Activated B cell treated with CpG ODN at 0.5 μM for 24 hours (primary cell): Measurements from ENCODE around the gene COL6A2. TPM values are rescaled to one million over a fixed set of nuclear protein-coding genes. Genes with fewer than 3 reads are reported as not detected.

Experiments used
- ATAC-seq: fragments of 200-7000 bp; cut with Tn5 transposase; one replicate; pipeline ENCODE4 v1.10.0; 2021; ENCODE audit warnings: low read depth, mild to moderate bottlenecking, moderate library complexity
- CTCF ChIA-PET: fragments of 350-600 bp; sonication (Branson Sonifier 250); formaldehyde crosslinking; loops from one replicate; lab custom pipeline; 2021; ENCODE audit warnings: antibody characterized with exemption; lab: Charles Lee
- POLR2A ChIA-PET: fragments of 350-600 bp; sonication (Branson Sonifier 250); formaldehyde crosslinking; loops from one replicate; lab custom pipeline; 2021; ENCODE audit warnings: antibody characterized with exemption; lab: Charles Lee
- DNase-seq: peaks from one replicate; pipeline ENCODE4 v3.0.0; 2022
- H3K27ac Mint-ChIP-seq: one replicate; pipeline ENCODE4 v1.8.0; 2020; ENCODE audit warnings: mixed read lengths
- H3K27me3 Mint-ChIP-seq: one replicate; pipeline ENCODE4 v1.8.0; 2021; ENCODE audit warnings: mixed read lengths
- H3K36me3 Mint-ChIP-seq: one replicate; pipeline ENCODE4 v1.8.0; 2021; ENCODE audit warnings: low read depth, mixed read lengths
- H3K4me1 Mint-ChIP-seq: one replicate; pipeline ENCODE4 v1.8.0; 2021; ENCODE audit warnings: mixed read lengths
- H3K4me3 Mint-ChIP-seq: one replicate; pipeline ENCODE4 v1.8.0; 2020; ENCODE audit warnings: mild to moderate bottlenecking, mixed read lengths
- H3K9me3 Mint-ChIP-seq: one replicate; pipeline ENCODE4 v1.8.0; 2020; ENCODE audit warnings: mixed read lengths
- CTCF ChIP-seq: fragments of 200-600 bp; IDR thresholded peaks from one replicate; pipeline ENCODE4 v1.8.0; 2022; ENCODE audit warnings: antibody characterized with exemption, mild to moderate bottlenecking
- intact Hi-C: fragments of 100-400 bp; cut with micrococcal nuclease; formaldehyde crosslinking; loops from one replicate; pipeline ENCODE4 v1.15.1; 2024
- total RNA-seq: library from RNA; stranded (reverse); gene quantifications from 2 replicates; pipeline ENCODE4 v1.2.3, GENCODE V29; 2022

The COL6A2 gene
- total RNA-seq, 1 donor from 2014 or later: 0.40 TPM

DNA sequence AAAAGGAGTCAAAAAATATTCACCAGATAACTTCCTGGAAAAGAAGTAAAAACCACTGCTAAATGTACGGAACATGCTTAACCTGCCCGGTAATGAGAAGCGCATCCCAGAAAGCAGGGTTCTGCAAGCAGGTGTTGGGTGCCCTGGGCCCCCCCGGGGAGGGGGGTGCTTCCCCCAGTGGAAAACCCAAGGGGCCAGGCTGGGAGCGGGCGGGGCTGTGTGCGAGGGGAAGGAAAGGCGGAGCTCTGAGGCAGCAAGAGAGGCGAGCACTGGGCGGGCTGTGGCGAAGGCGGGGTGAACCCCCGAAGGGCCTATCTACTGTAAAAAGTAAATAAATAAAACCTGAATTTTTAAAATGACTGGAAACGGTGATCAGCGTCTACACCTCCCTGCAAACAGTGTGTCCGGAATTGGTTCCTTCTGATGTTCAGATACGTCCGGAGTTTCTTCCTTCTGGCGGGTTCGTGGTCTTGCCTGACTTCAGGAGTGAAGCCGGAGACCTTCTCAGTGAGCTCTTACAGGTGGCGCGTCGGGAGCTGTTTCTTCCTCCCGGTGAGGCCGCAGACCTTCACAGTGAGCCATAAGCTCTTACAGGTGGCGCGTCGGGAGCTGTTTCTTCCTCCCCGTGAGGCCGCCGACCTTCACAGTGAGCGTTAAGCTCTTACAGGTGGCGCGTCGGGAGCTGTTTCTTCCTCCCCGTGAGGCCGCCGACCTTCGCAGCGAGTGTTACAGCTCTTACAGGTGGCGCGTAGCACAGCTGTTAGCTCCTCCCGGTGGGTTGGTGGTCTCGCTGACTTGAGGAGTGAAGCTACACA lies 44.1 kb downstream of the COL6A2 start:
- DNase-seq (no peak), ATAC-seq (no peak)
- POLR2A ChIA-PET: no interaction called here
- H3K27me3 Mint-ChIP-seq: peaks cover 2% of the 10 kb centered on the region
- TF ChIP-seq CTCF: no peak
- H3K4me3 Mint-ChIP-seq: no peak overlapping the region
- intact Hi-C loops: loop anchor here (5.0 to 10.0 kb wide), 3 partner anchors 45 to 360 kb away; no protein-coding TSS in a partner anchor
- peaks cover 5% of the 10 kb centered on the region for H3K4me1 Mint-ChIP-seq
- no peaks in the 10 kb centered on the region for H3K9me3 Mint-ChIP-seq
- CTCF ChIA-PET: interaction anchor here (0.6 to 2.1 kb wide), 2 partner anchors 184 to 185 kb away, joined by 3 to 11 read pairs; a partner anchor contains a TSS
- no peaks in the 10 kb centered on the region for H3K36me3 Mint-ChIP-seq
- no peak overlapping the region for H3K27ac Mint-ChIP-seq

GRCh38 chr21:46142582-46143473 lies 44.9 kb downstream of the COL6A2 start:
- ATAC-seq (no peak), DNase-seq (no peak)
- Mint-ChIP-seq H3K9me3 (no peaks in the 10 kb centered on the region), H3K4me1 (peaks cover 5% of the 10 kb centered on the region), H3K27me3 (peaks cover 2% of the 10 kb centered on the region), H3K4me3 (no peak overlapping the region), H3K27ac (no peak overlapping the region), H3K36me3 (no peaks in the 10 kb centered on the region)
- POLR2A ChIA-PET: interaction anchor here (0.5 to 1.6 kb wide), 3 partner anchors 111 to 315 kb away, joined by 3 to 11 read pairs (median 3); partner anchors contain the start of genes MCM3AP and YBEY
- CTCF ChIA-PET: interaction anchor here (0.6 to 2.1 kb wide), 13 partner anchors 10 to 497 kb away, joined by 3 to 17 read pairs (median 4); partner anchors contain the start of genes LSS, MCM3AP and YBEY
- intact Hi-C loops: loop anchor here (1.0 to 10.0 kb wide), 6 partner anchors 44 to 359 kb away; partner anchors contain the start of gene YBEY
- no peak for TF ChIP-seq CTCF

GRCh38 chr21:46144464-46145070 lies 46.7 kb downstream of the COL6A2 start:
- intact Hi-C loops: loop anchor here (5.0 to 10.0 kb wide), 4 partner anchors 43 to 358 kb away; no protein-coding TSS in a partner anchor
- peak overlapping the region; percentile 15 for H3K4me3 Mint-ChIP-seq

More at GRCh38 chr21:46144464-46145070, 46.7 kb downstream of the COL6A2 start:
- TF ChIP-seq CTCF: no peak
- peaks cover 5% of the 10 kb centered on the region for H3K4me1 Mint-ChIP-seq
- H3K27ac Mint-ChIP-seq: no peak overlapping the region
- DNase-seq (no peak), ATAC-seq (no peak)
- H3K9me3 Mint-ChIP-seq: no peaks in the 10 kb centered on the region
- POLR2A ChIA-PET: interaction anchor here (1.6 kb wide), 1 partner anchor 141 kb away, joined by 11 read pairs; the partner anchor contains the start of genes MCM3AP and YBEY
- CTCF ChIA-PET: interaction anchor here (0.7 to 2.1 kb wide), 3 partner anchors 109 to 181 kb away, joined by 4 to 17 read pairs (median 11); partner anchors contain the start of genes MCM3AP and YBEY
- H3K27me3 Mint-ChIP-seq: no peaks in the 10 kb centered on the region
- no peaks in the 10 kb centered on the region for H3K36me3 Mint-ChIP-seq
